Measurements from ENCODE around the gene TMEM131L. TPM values are rescaled to one million over a fixed set of nuclear protein-coding genes. Genes with fewer than 3 reads are reported as not detected.

Gene TMEM131L
- total RNA-seq, 2 donors from 2014 or later, result 22.2 to 25.6 TPM

DNA sequence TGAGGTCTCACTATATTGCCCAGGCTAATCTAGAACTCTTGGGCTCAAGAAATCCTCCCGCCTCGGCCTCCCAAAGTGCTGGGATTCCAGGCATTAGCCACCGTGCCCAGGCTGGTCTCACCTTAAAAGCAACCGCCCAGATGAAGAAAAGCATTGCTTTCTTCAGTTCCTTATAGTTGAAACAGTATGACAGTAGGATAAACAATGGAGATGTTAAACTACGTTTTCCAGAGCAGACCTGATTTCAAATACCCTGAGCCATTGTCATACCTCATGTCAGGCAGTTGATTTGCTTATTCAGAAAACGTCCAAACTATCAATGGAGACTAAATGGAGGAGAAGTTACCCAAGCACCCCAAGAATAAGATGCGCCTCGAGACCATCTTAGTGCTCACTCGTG is 26.3 kb upstream of the TMEM131L start:
- ATAC-seq (ENCODE audit: insufficient number of reproducible peaks, low FRiP score, low read depth), result no peak
- no peak overlapping the region for H3K4me3 ChIP-seq
- H3K36me3 ChIP-seq, result no peaks in the 10 kb centered on the region
- no peaks in the 10 kb centered on the region for H3K27me3 ChIP-seq (replicated peaks; ENCODE audit: insufficient read depth)
- H3K9me3 ChIP-seq, result no peaks in the 10 kb centered on the region
- DNase-seq (ENCODE audit: low spot score), result no peak
- TF ChIP-seq CTCF (IDR thresholded peaks at IDR 0.05), result no peak
- no peak overlapping the region for H3K27ac ChIP-seq
- peaks cover 4 to 8% of the 10 kb centered on the region in 2 donors for H3K4me1 ChIP-seq (ENCODE audit: control insufficient read depth in 1 of 2, low read depth in 2 of 2)

- Histone ChIP-seq H3K27me3 (replicated peaks; ENCODE audit: insufficient read depth) (no peaks in the 10 kb centered on the region), H3K27ac (no peak overlapping the region), H3K4me1 (ENCODE audit: control insufficient read depth in 1 of 2, low read depth in 2 of 2) (peaks cover 4 to 8% of the 10 kb centered on the region in 2 donors), H3K36me3 (no peaks in the 10 kb centered on the region), H3K9me3 (no peaks in the 10 kb centered on the region), H3K4me3 (no peak overlapping the region)
- no peak for TF ChIP-seq CTCF (IDR thresholded peaks at IDR 0.05)
- ATAC-seq (ENCODE audit: insufficient number of reproducible peaks, low FRiP score, low read depth) (no peak), DNase-seq (ENCODE audit: low spot score) (no peak)
These were observed 25.7 kb upstream of the TMEM131L start for GRCh38 chr4:153440475-153440874.

DNA sequence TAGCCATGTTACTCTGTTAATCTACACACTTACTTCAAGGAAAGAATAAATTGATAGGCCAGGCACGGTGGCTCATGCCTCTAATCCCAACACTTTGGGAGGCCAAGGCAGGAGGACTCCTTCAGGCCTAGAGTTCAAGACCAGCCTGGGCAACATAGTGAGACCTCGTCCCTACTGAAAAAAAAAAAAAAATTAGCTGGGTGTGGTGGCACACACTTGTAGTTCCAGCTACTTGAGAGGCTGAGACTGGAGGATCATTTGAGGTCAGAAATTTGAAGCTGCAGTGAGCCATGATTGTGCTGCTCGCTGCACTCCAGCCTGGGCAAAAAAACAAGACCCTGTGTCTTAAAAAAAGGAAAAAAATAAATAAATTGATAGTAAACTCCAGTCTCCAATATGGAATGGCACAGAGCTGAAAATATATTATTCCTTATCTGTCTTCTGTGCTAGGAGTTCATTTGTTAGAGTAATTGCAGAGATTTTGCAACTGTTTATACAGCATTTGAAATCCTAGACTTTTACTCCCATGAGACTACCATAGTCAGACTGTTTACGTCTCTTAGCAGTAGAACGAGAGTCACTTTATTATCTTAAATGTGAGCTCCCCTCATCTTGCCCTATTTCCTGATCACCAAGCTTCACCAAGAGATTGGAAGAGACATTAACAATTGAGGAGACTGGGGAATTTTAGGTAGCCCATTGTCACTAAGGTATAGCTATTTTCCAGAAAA is 18.8 kb upstream of the TMEM131L start:
- no peak for TF ChIP-seq CTCF (IDR thresholded peaks at IDR 0.05)
- DNase-seq (ENCODE audit: low spot score) (no peak), ATAC-seq (ENCODE audit: insufficient number of reproducible peaks, low FRiP score, low read depth) (no peak)
- Histone ChIP-seq H3K4me1 (ENCODE audit: control insufficient read depth in 1 of 2, low read depth in 2 of 2) (peaks cover 0 to 22% of the 10 kb centered on the region in 2 donors), H3K4me3 (peak overlapping the region; percentile 26), H3K27ac (peak overlapping the region; percentile 19 to 35), H3K9me3 (no peaks in the 10 kb centered on the region), H3K36me3 (no peaks in the 10 kb centered on the region), H3K27me3 (replicated peaks; ENCODE audit: insufficient read depth) (no peaks in the 10 kb centered on the region)

DNA sequence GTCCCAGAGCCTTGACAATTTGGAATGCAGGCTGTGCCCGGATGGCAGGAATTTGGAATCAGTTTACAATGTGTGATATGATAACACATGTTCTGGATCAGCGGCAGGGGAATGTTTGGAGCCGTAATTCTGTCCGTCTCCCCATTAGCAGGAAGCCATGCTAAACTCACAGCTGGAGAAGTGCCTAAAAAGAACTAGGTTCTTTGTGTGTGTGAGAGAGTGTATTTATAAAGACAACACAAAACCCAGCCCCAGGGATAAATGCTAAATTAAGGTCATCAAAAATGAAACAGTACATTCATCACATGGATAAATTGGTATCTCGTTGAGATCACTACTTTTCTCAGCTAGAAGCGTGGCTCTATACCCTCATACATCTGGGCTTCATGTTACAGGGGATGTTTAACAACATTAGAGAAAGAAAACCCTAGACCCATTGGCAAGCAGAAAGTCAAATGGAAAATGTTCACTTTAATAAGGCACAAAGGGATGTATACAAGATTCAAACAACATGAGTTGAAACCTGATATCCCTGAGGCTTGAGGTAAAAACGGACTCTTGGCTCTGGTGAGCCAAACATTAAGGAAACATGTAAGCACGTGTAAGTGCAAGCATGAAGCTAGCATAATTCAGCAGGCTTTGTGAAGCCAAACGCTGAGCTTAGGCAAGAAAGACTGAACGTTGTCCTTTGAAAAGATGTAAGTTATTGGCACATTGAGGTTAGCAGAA is 18.0 kb upstream of the TMEM131L start:
- no peak for ATAC-seq (ENCODE audit: insufficient number of reproducible peaks, low FRiP score, low read depth)
- Histone ChIP-seq H3K27me3 (replicated peaks; ENCODE audit: insufficient read depth) (no peaks in the 10 kb centered on the region), H3K36me3 (no peaks in the 10 kb centered on the region), H3K9me3 (no peaks in the 10 kb centered on the region), H3K27ac (peak overlapping the region; percentile 19 to 35), H3K4me3 (peak overlapping the region; percentile 26), H3K4me1 (ENCODE audit: control insufficient read depth in 1 of 2, low read depth in 2 of 2) (peaks cover 0 to 22% of the 10 kb centered on the region in 2 donors)
- TF ChIP-seq CTCF (IDR thresholded peaks at IDR 0.05), result no peak
- DNase-seq (ENCODE audit: low spot score), result no peak

- no peak for ATAC-seq (ENCODE audit: insufficient number of reproducible peaks, low FRiP score, low read depth)
- no peak for TF ChIP-seq CTCF (IDR thresholded peaks at IDR 0.05)
- no peaks in the 10 kb centered on the region for H3K9me3 ChIP-seq
- H3K27ac ChIP-seq, result no peak overlapping the region
- DNase-seq (ENCODE audit: low spot score), result no peak
- H3K36me3 ChIP-seq, result no peaks in the 10 kb centered on the region
- H3K4me3 ChIP-seq, result no peak overlapping the region
- H3K4me1 ChIP-seq (ENCODE audit: control insufficient read depth in 1 of 2, low read depth in 2 of 2), result peaks cover 0 to 22% of the 10 kb centered on the region in 2 donors
- no peaks in the 10 kb centered on the region for H3K27me3 ChIP-seq (replicated peaks; ENCODE audit: insufficient read depth)
These were observed 16.8 kb upstream of the TMEM131L start for GRCh38 chr4:153449338-153449737.

Measured in thoracic aorta (tissue), 2 donors.